Measurements from ENCODE around the gene MTERF4. TPM values are rescaled to one million over a fixed set of nuclear protein-coding genes. Genes with fewer than 3 reads are reported as not detected.

MTERF4 gene
- total RNA-seq, 2 experiments from 2014 or later: 35.0 to 38.6 TPM

DNA sequence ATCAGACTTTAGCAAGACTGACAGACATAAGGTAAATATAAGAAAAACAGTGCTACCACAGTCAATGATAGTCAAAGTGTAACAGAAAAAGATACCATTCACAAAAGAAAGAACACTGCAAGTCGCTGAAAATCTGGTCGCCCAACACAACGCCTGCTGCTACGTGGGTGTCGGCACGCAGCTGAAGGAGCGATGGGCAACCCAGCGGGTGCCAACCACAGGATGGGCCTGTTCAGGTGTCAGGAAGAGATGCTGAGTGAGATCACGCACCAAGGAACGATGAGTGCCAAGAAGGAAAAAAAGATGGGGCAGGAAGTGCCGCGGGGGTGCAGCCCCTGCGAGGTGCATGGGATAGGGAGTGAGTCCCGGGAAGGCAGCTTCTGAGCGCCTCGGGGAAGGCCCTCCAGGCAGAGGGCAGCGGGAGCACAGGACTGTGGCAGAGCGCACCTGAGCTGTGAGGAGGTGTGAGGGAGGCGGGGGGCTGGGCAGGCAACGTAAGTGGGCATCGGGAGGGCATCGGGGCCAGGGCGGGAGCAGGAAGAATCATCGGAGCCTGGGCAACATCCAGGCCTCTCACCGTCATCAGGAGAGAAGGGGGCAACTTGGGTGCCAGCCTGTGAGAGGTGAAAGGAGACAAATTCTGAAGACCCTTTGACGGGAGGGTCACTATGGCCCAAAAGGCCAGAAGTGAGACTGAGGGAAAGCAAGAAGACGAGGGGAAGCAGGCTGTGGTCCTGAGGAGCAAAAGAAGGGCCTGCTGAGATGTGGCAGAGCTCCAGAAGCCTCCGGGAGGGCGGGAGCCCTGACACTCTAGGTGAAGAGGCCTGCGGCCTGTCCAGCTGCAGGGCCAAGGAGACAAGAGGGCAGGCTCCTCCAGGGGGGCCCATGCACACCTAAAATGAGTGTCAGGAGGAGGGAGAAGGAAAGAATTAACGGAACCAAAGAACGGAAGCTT lies 14.8 kb upstream of the MTERF4 start:
- no peak for DNase-seq
- Mint-ChIP-seq H3K27ac (no peak overlapping the region), H3K36me3 (ENCODE audit: low read depth) (peaks cover 49% of the 10 kb centered on the region), H3K27me3 (ENCODE audit: low read depth) (no peaks in the 10 kb centered on the region), H3K4me3 (no peak overlapping the region), H3K9me3 (peaks cover 6% of the 10 kb centered on the region), H3K4me1 (ENCODE audit: low read depth) (peaks cover 18% of the 10 kb centered on the region)
- intact Hi-C loops (cut with micrococcal nuclease): no loop called here
- CTCF ChIA-PET: no interaction called here

- Mint-ChIP-seq H3K4me1 (ENCODE audit: low read depth) (peaks cover 14% of the 10 kb centered on the region), H3K9me3 (peaks cover 1% of the 10 kb centered on the region), H3K4me3 (no peak overlapping the region), H3K36me3 (ENCODE audit: low read depth) (peaks cover 40% of the 10 kb centered on the region), H3K27ac (no peak overlapping the region), H3K27me3 (ENCODE audit: low read depth) (no peaks in the 10 kb centered on the region)
- CTCF ChIA-PET: no interaction called here
- intact Hi-C loops (cut with micrococcal nuclease): no loop called here
- DNase-seq: no peak
Measured at GRCh38 chr2:241115361-241115760, 13.3 kb upstream of the MTERF4 start.

DNA sequence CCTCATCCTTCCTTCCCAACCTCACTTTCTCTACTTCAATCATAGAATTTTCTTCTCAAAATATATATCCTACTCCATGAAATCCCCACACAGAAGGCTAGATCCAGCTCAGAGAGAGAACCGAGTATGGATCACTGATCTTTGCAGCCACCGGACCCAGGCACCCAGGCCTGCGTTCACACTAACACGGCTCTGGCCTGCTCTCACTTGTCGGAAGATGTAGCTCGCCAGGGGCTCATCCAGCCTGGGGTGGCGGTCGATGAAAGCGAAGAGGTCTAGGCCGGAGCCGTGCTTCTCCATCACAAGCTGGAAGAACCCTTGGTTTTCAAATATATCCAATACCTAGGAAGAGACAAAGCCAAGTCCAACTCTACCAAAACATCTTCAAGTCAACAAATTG lies 12.7 kb upstream of the MTERF4 start:
- Mint-ChIP-seq H3K27ac (no peak overlapping the region), H3K9me3 (no peaks in the 10 kb centered on the region), H3K27me3 (ENCODE audit: low read depth) (no peaks in the 10 kb centered on the region), H3K4me1 (ENCODE audit: low read depth) (peaks cover 17% of the 10 kb centered on the region), H3K36me3 (ENCODE audit: low read depth) (peaks cover 43% of the 10 kb centered on the region), H3K4me3 (no peak overlapping the region)
- intact Hi-C loops (cut with micrococcal nuclease): no loop called here
- CTCF ChIA-PET: interaction anchor here (0.6 kb wide), 1 partner anchor 359 kb away, joined by 3 read pairs; no protein-coding TSS in a partner anchor
- DNase-seq: no peak

DNA sequence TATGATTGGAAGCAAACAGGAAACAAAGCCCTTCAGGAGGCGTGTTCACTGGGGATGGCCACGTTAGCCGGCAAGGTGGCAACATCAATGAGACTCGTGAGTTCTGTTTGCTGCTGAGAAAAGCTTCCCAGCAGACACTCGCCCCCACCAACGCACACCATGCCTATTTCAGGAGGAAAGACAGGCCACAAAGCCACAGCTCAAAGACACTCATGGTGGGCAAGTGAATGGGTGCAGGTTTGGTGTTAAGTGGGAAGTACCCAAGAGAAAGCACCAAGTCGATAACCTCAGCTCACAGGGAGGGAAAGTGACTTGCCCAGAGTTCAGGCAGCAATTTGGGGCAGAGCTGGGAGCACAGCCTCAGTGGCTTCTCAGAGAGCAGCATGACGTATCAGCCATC lies 10.5 kb upstream of the MTERF4 start:
- H3K27ac Mint-ChIP-seq: peak overlapping the region; percentile 92
- H3K4me1 Mint-ChIP-seq (ENCODE audit: low read depth): peaks cover 37% of the 10 kb centered on the region
- peak; percentile 67 for DNase-seq
- H3K36me3 Mint-ChIP-seq (ENCODE audit: low read depth): peaks cover 57% of the 10 kb centered on the region
- no peaks in the 10 kb centered on the region for H3K9me3 Mint-ChIP-seq
- intact Hi-C loops (cut with micrococcal nuclease): no loop called here
- H3K4me3 Mint-ChIP-seq: peak overlapping the region; percentile 70
- no peaks in the 10 kb centered on the region for H3K27me3 Mint-ChIP-seq (ENCODE audit: low read depth)
- CTCF ChIA-PET: interaction anchor here (1.0 to 1.2 kb wide), 2 partner anchors 35 to 261 kb away, joined by 4 to 7 read pairs; no protein-coding TSS in a partner anchor

GRCh38 chr2:241112046-241112445 lies 10.0 kb upstream of the MTERF4 start:
- H3K27me3 Mint-ChIP-seq (ENCODE audit: low read depth): no peaks in the 10 kb centered on the region
- no peaks in the 10 kb centered on the region for H3K9me3 Mint-ChIP-seq
- peaks cover 57% of the 10 kb centered on the region for H3K36me3 Mint-ChIP-seq (ENCODE audit: low read depth)
- CTCF ChIA-PET: interaction anchor here (1.2 kb wide), 1 partner anchor 34 kb away, joined by 7 read pairs; no protein-coding TSS in a partner anchor
- H3K4me1 Mint-ChIP-seq (ENCODE audit: low read depth): peaks cover 40% of the 10 kb centered on the region
- intact Hi-C loops (cut with micrococcal nuclease): no loop called here
- peak overlapping the region; percentile 70 for H3K4me3 Mint-ChIP-seq
- DNase-seq: no peak
- peak overlapping the region; percentile 92 for H3K27ac Mint-ChIP-seq

- no peaks in the 10 kb centered on the region for H3K27me3 Mint-ChIP-seq (ENCODE audit: low read depth)
- H3K4me3 Mint-ChIP-seq: peak overlapping the region; percentile 70
- H3K4me1 Mint-ChIP-seq (ENCODE audit: low read depth): peaks cover 45% of the 10 kb centered on the region
- H3K27ac Mint-ChIP-seq: peak overlapping the region; percentile 92
- H3K9me3 Mint-ChIP-seq: no peaks in the 10 kb centered on the region
- peaks cover 57% of the 10 kb centered on the region for H3K36me3 Mint-ChIP-seq (ENCODE audit: low read depth)
- DNase-seq: no peak
- intact Hi-C loops (cut with micrococcal nuclease): no loop called here
- CTCF ChIA-PET: no interaction called here
Measured at GRCh38 chr2:241111440-241111805, 9.3 kb upstream of the MTERF4 start.

- CTCF ChIA-PET: no interaction called here
- peaks cover 53% of the 10 kb centered on the region for H3K36me3 Mint-ChIP-seq (ENCODE audit: low read depth)
Measured at GRCh38 chr2:241110607-241111439, 8.7 kb upstream of the MTERF4 start.

GRCh38 chr2:241110089-241110606 lies 8.1 kb upstream of the MTERF4 start:
- peaks cover 54% of the 10 kb centered on the region for H3K4me1 Mint-ChIP-seq (ENCODE audit: low read depth)
- H3K27me3 Mint-ChIP-seq (ENCODE audit: low read depth): no peaks in the 10 kb centered on the region
- H3K36me3 Mint-ChIP-seq (ENCODE audit: low read depth): peaks cover 51% of the 10 kb centered on the region
- H3K27ac Mint-ChIP-seq: peak overlapping the region; percentile 92
- H3K4me3 Mint-ChIP-seq: peak overlapping the region; percentile 70
- no peak for DNase-seq
- intact Hi-C loops (cut with micrococcal nuclease): no loop called here
- CTCF ChIA-PET: no interaction called here
- no peaks in the 10 kb centered on the region for H3K9me3 Mint-ChIP-seq

More at GRCh38 chr2:241110607-241111439, 8.7 kb upstream of the MTERF4 start:
- H3K27ac Mint-ChIP-seq: peak overlapping the region; percentile 92
- H3K9me3 Mint-ChIP-seq: no peaks in the 10 kb centered on the region
- peaks cover 48% of the 10 kb centered on the region for H3K4me1 Mint-ChIP-seq (ENCODE audit: low read depth)
- peak overlapping the region; percentile 70 for H3K4me3 Mint-ChIP-seq
- H3K27me3 Mint-ChIP-seq (ENCODE audit: low read depth): no peaks in the 10 kb centered on the region
- DNase-seq: no peak
- intact Hi-C loops (cut with micrococcal nuclease): no loop called here

DNA sequence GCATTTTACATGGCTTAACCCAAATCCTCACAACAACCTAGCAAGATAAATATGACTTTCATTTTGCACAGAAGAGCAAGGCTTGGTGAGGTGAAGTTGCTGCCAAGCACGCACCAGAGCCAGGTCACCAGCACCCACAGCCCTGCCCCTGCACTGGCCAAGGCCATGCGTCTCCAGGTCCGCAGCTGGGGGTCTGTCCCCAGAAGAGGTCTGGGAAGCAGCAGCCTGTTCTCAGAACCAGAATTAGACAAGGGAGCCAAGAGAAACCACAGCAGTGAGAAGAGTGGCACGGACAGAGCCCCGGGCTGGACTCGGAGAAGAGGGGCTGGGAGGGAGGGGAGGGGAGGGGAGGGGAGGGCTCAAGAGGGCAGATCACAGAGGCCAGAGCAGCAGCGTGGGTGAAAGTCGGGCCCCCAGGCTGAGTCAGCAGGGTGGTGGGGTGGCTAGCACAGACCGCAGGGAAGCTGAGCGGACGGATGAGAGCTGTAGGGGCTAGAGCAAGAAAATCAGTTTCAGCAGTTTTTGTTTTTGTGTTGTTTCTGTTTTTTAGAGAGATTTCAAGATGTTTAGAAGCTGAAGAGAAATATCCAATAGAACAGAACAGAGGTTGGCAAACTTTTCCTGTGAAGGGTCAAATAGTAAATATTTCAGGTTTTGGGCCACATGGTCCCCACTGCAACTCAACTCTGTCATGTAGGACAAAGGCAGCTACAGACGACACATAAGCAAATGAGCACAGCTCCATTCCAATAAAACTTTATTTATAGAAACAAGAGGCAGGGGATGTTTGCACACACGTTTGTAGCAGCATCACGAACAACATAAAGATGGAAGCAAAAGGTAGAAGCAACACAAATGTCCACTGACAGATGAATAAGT lies 7.4 kb upstream of the MTERF4 start:
- H3K4me3 Mint-ChIP-seq: peak overlapping the region; percentile 70
- H3K9me3 Mint-ChIP-seq: no peaks in the 10 kb centered on the region
- intact Hi-C loops (cut with micrococcal nuclease): no loop called here
- peak overlapping the region; percentile 92 for H3K27ac Mint-ChIP-seq
- no peaks in the 10 kb centered on the region for H3K27me3 Mint-ChIP-seq (ENCODE audit: low read depth)
- DNase-seq: no peak
- CTCF ChIA-PET: no interaction called here
- peaks cover 54% of the 10 kb centered on the region for H3K4me1 Mint-ChIP-seq (ENCODE audit: low read depth)
- peaks cover 44% of the 10 kb centered on the region for H3K36me3 Mint-ChIP-seq (ENCODE audit: low read depth)

DNA sequence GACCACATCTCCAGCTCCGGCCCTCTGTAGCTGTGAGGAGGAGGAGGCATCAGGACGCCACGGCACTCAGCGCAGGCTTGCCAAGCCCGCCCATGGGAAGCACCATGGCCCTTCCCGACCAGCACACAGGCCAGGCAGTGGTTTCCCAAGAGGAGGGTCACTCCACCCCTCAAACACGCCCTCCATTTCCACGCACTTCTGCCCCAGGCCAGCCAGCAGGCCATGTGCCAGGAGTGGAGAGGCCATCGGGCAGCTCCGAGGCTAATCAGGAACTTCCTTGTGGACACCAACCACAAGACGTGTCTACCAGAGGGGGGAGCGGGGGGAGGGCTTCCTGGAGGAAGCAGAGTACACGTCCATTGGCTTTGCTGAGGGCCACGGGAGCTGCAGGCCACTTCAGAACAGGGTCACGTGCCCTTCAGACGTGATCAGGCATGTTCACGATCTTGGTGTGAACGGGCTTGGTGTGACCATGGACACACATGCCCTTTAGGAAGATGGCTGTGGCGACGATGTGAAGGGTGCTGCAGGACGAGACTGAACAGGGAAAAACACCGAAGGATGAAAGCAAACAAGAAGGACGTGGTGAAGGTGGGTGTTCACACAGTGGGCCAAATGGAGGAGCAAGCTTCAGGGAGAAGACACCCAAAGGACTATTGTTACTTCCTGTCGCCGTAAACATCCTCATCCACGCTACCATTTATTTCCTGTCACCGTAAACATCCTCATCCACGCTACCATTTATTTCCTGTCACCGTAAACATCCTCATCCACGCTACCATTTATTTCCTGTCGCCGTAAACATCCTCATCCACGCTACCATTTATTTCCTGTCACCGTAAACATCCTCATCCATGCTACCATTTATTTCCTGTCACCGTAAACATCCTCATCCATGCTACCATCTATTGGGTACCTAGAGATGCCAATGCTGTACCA lies 6.5 kb upstream of the MTERF4 start:
- CTCF ChIA-PET: no interaction called here
- no peak for DNase-seq
- intact Hi-C loops (cut with micrococcal nuclease): no loop called here
- Mint-ChIP-seq H3K36me3 (ENCODE audit: low read depth) (peaks cover 39% of the 10 kb centered on the region), H3K9me3 (no peaks in the 10 kb centered on the region), H3K4me3 (peak overlapping the region; percentile 66), H3K4me1 (ENCODE audit: low read depth) (peaks cover 55% of the 10 kb centered on the region), H3K27me3 (ENCODE audit: low read depth) (no peaks in the 10 kb centered on the region), H3K27ac (peak overlapping the region; percentile 92)

Measured in activated naive CD4-positive, alpha-beta T cell treated with anti-CD3 and anti-CD28 coated beads for 36 hours (primary cell).